Stimulated activated CD4-positive, alpha-beta T cell treated with anti-CD3 and anti-CD28 coated beads, Interleukin-1b, Interleukin-23, amount 100 ng/mL, for 1 hour (primary cell): ENCODE data around the gene PIK3R1.
"Not testable (repeated sequence)": the region's sequence is repeated elsewhere in the genome, so short reads cannot be mapped to it uniquely, and the experiment has no call there.

ENCODE experiments used
- DNase-seq, 2 donors: peaks; one replicate each; pipeline ENCODE4 v3.0.0-alpha.2; 2020; ENCODE audit warnings: low read depth in 2 of 2

PIK3R1 gene

DNA sequence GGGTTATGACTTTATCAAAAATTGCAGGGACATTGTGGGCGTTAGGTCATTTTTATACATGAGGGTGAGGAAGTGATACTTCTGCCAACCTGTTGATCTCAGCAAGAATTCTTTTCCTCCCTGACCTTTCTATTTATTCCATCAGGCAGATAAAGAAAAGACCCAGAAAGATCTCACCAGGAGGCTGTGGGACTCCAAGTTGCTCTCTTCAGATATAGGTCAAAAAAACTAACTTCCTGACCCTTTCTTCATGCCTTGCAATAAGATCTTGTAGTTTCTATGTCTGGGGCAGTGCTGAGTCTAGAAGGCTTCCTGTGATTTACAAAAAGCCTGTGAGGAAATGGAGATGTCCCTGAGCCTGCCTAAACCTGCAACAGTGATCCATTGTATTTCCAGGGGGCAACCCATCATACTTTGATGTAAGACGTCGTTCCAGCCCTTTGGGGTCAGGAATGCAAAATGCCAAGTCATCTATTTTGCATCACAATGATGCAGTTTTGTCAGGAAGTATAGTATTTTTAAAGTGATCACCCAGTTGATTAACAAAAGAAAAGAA, 22.0 kb upstream of the PIK3R1 start:
- DNase-seq: no peak

DNA sequence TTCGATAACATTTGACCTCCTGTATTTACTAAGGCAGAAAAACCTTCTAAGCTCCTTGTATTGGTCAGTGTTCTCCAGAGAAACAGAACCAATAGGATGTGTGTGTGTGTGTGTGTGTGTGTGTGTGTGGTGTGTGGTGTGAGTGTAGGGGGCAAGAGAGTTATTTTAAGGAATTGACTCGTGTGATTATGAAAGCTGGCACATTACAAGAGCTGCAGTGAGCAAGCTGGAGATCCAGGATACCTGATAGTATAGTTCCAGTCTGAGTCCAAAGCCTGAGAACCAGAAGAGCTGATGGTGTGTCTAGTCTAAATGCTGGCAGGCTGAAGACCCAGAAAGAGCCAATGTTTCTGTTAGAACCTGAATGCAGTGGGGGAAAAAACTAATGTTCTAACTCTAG, 21.2 kb upstream of the PIK3R1 start:
- no peak for DNase-seq

DNA sequence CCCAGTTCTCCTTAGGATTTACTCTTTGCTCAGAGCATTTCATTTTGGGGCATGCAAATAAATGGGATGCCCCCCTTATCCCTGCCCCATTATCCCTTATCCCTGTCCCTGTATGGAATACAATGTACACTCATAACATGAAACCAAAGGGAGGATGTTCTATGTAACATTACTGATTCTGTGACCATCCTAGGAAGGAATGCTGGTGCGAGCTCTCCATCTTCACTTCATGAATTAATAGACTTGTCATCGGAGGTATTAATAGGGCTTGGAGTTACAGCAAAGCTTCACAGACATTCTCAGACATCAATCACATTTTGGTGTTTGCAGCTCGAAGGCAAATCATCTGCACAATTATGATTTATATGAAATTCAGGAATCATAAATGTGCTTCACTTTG, 20.4 kb upstream of the PIK3R1 start:
- DNase-seq: no peak

DNA sequence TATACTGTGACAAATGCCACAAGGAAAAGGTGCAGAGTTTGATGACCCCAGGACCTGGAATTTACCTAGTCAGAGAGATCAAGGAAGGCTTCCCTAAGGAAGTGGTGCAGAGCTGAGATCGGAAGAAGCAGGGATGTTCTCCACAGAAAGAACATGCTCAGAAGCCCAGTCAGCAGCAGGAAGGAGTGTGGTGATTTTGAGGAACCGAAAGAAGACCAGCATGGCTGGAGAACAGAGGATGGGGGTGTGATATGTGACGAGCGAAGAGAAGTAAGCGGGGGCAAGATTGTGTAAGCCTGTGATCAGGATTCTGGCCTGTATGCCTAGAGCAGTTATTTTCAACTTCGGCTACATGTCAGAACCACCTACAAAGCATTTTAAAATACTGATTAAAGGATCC, 18.7 kb upstream of the PIK3R1 start:
- DNase-seq: no peak

DNA sequence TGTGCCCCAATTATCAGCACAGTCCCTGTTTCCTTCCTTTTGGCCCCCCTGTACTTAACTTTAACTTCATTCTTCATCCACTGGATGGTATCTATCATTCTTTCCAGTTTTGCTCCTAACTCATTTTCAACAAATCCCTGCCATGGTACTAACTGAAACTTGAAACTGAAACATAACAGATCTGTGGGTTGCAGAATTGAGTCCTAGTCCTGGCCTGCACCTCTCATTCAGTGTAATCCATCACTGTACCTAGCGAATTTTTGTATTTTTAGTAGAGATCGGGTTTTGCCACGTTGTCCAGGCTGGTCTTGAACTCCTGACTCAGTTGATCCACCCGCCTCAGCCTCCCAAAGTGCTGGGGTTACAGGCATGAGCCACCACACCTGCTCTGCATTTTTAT, 15.3 kb upstream of the PIK3R1 start:
- no peak for DNase-seq

DNA sequence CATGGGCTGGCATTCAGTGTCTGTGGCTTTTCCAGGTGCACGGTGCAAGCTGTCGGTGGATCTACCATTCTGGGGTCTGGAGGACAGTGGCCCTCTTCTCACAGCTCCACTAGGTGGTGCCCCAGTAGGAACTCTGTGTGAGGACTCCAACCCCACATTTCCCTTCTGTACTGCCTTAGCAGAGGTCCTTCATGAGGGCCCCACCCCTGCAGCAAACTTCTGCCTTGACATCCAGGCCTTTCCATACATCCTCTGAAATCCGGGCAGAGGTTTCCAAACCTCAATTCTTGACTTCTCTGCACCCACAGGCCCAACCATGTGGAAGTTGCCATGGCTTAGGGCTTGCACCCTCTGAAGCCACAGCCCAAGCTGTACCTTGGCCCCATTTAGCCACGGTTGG, 4.9 kb upstream of the PIK3R1 start:
- not testable (repeated sequence) for DNase-seq

DNA sequence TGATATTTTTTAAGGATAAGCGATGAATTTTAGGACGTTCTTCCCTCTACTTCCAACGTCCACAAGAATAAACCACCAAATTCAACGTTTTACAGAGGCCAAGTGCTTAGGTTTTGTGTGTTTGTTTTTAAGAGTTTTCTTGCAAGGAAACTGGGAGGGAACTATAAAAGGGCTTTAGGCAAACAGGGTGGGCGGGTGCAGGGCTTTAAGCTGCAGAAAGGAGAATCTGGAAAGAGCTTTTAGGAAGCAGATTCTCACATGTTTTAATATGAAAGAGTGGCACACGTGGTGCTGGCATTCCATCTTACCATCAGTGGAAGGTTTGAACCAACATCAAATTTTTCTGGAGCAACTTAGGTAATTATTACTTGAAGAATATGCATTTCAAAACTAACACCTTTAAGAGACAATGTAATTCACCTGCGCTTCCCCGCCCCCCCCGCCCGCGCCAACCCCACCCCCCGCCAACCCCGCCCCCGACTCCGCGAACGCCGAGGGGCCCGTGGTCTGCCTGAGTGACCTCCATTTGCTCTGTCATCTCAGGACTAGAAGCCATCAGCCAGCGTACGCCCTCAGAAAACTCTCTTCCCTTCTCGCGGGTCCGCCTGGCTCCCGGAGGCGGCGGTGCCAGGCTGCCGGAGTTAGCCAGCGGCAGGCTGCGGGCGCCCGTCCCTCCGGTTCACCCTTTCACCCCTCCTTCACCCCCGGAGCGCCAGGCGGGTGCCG, 911 bp upstream of the PIK3R1 start:
- peak in 1 of 2 donors; percentile 7 for DNase-seq

DNA sequence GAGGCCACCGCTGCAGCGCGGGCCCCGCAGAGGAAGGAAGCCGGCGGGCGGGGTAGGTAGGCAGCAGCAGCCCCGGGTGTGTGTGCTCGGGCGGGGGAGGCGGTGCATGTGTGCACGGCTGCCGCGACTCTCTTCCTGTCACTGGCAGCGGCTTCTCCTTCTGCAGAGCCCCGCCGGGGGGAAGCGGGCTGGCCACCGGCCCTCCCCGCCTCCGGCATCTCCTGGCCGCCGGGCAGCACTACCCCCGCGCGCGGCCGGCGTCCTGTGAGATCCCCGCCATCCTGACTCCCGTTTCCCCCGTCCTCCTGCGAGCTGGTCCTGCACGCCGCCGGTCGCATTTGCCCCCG, 315 bp downstream of the PIK3R1 start:
- DNase-seq: peak in 1 of 2 donors; percentile 7

DNA sequence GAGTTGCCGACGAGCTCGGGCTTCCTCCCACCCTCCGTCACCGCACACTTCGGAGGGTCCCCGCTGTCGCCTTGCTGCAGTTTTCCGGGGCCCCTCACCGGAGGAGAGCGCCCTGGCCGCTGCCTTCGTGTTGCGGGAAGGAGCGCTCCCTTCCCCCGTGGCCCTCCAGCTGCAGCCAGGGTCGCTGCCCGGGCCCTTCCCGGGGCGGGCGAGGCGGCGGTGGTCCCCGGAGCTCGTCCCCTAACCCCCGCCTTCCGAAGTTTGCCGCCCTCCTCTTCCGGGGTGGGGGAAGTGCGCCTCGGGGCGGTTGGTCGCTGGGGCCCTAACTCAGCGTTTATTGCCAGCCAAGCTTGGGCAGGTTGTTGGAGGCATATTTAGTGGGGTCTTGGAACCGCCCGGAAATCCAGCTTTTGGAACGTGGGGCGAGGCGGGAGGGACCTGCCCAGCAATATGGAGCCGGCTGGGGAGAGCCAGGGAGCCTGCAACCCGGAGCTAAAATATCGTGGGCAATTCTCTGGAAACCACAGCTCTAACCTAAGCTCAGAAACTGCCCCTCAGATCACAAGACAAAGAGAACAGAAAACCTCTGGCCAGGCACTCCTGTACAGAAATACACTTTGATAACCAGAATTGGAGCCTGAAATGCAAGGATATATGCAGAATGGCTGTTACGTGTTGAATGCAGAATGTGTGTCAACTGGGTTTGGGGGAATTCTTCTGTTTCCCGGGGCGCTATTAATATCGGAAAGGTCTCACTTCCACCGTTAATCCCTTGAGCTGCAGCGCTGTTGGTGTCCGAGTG, 890 bp downstream of the PIK3R1 start:
- DNase-seq: peak; percentile 8 to 34

DNA sequence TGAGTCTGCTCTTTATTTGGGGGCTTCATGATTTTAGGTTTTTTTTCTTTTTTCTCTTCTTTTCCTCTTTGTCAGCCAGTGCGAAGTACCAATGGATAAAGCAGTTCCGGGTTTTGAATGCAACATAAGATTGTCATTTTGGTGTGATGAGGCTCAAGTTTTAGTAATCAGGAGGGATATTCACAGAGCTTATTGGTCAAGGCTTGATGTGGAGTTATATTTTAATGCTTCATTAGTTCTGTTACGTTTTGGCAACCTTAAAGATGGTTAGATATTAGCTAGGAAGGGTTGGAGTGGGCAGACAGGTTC, 1.4 kb downstream of the PIK3R1 start:
- no peak for DNase-seq

DNA sequence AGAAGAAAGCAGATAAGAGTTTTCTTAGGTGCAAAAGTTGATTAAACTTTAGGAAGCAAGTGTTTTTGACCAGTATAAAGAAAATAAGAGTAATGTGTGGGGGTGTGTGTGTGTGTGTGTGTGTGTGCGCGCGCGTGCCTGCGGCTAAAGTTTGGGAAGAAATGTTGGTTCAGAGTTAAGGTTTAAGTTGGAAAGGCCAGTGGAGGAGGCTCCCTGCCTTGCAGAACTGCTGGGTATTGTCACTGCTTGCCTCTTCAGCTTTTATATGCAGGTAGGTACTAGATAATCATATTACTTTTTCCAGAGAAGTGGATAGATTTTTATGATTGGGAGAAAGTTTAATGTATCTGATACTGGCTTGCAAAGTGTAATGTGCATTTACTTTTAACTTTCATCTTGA, 2.0 kb downstream of the PIK3R1 start:
- no peak for DNase-seq

DNA sequence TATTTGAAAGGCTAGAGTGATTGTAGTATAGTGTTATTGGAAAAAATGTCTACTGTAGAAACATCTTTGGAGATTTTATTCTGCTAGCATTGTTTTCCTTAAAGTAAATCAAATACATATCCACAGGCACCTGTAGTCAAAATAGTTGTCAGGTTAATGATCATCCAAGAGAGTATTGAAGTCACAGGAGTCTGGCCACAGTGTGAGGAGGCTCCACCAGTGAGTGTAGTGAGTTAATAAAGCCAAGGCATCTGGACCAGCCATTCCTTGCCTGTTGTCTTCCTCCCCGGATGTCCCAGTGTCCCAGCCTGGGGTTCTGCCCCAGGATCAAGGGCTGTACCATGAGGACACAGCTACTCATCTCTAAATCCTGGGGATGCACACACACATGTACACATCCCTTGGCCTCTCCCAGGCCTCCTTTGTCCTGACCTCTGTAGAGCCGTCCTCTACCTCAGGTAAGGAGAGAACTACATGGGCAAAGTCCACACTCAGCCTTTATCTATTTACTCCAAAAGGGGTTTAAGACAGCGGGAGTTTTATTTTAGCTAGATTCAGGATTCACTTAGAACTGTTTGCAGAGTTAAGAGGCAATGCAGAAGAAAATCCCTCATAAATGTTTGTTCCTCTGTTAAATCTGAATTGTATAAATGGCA, 3.7 kb downstream of the PIK3R1 start:
- no peak for DNase-seq

DNA sequence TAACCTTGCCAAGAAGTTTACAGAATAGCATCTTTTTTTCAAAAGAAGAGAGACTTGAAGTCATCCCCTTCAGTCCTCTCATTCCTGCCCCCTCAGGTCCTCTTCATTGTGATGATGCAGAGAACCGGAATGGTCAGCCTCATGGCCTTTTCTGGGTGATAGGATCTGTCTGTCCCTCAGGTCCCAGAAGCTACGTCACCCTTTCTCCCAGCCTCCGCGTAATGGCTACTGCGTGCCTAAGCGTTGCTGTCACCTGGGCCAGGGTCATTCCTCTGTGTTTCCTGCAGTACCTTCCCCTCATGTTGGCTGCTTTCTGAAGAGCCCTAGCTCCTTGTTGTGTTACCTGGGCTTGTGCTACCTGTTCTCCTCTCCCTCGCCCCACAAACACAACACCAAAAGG, 4.7 kb downstream of the PIK3R1 start:
- no peak for DNase-seq

DNA sequence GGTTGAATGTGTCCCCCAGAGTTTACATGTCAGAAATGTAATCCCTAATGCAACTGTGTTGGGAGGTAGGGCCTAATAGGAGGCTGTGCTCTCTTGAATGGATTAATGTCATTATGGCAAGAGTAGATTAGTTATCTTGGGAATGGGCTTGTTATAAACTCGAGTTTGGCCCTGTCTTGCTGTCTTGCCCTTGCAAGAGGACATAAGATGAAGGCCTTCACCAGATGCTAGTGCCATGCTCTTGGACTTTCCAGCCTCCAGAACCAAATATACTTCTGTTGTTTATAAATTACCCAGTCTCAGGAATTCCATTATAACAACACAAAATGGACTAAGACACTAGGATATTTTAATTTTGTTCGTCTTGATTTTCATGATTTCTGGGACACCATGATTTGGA, 5.4 kb downstream of the PIK3R1 start:
- DNase-seq: no peak

DNA sequence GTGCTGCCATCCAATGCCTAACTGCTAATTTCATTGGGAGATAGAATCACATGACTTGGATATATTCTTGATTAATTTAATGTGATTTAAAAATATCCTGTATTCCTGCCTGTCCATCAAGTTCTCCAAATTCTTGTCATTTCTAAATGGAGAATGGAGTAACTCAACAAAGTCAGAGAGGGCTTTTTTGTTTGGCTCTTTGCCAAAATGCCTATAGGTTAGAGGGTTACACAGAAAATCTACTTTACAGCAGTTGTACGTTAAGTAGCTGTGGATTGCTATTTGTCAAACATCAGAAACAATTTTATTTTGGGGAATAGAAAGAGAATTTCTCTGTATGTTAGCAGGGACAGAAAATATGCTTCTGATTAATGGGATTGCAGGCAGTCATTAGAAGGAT, 5.9 kb downstream of the PIK3R1 start:
- no peak for DNase-seq

DNA sequence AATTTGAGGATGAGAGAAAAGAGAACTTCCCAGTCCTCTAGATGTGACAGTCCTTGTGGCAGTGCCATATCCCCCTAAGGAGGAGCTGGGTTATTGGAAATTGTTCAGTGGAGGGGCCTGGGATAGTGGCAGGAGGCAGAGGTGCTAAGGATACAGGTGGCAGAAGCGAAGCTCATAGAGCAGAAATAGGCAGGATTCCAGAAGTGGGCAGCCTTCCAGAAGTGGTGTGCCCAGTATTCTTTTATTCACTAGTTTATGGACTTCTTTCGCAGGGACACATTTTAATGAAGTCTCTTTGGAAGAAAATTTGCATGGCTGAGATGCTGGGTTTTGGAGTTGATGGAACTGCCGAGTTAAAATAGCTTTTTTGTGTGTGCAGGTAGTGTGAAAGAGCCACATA, 6.8 kb downstream of the PIK3R1 start:
- DNase-seq: no peak

DNA sequence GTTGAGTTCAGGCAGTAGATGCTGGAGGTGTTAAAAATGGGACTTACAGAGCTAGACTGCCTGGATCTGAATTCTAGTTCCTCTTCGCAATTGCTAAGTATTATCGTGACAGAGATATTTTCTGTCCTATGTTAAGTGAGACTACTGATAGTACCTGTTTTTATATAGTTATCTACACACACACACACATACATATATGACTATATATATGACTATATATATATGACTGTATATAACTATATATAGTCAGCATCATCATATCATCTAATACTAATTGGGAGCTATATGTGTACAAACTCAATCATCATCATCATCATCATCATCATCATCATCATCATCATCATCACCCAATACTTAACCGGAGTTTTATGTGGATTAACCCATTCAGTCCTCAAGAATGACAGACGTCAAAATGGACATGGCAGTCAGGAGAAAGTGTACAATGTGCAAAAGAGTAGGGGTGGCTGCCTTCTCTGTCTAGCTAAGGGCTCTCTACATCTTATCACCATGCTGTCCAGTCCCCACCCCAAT, 7.3 kb downstream of the PIK3R1 start:
- DNase-seq: no peak

DNA sequence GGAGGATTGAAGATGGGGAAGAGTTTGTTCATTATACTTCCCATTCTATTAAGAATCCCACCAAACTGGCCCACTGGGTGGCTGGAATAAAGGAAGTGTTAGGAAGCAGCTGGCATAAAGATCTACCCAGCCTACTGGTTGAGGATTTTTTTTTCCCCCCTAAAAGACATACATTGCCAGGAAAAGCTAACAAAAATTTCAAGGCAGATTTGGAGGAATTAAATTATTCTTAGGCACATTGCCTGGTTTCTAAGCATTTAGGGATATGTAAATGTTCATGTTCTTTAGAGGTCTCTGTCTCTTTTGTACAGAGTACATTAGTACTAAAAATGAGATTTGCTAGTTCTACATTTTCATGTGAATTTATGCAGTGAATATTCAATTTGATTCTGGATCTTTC, 8.3 kb downstream of the PIK3R1 start:
- no peak for DNase-seq

DNA sequence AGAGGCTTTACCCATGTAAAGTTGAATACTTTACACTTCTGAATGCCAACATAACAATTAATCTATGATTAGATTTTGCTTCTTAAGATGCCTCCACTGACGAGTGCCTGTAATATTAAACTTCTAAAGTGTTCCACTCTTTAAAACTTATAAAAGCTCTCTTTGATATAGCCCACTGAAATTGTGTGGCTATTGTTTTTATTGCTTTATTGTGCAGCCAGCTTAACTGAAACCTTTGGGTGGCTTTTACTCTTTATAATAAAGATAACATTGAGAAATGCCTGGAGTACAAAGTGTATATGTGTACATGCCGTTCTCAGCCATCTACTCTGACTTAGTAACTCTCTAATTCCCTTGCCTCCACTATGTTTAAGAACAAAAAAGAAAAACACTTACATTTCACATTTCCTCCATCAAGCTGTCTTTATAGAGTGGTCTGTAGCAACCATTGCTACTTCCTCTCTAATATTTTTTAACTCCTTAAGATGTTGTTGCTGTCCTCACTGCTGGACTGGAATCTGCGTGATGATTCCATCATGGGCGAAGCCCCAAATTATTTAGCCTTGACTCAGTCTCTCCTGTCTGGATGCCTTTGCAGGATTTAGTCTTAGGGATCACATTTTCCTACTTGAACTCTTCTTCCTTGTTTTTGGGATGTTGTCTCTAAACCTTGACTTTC, 9.1 kb downstream of the PIK3R1 start:
- DNase-seq: no peak

DNA sequence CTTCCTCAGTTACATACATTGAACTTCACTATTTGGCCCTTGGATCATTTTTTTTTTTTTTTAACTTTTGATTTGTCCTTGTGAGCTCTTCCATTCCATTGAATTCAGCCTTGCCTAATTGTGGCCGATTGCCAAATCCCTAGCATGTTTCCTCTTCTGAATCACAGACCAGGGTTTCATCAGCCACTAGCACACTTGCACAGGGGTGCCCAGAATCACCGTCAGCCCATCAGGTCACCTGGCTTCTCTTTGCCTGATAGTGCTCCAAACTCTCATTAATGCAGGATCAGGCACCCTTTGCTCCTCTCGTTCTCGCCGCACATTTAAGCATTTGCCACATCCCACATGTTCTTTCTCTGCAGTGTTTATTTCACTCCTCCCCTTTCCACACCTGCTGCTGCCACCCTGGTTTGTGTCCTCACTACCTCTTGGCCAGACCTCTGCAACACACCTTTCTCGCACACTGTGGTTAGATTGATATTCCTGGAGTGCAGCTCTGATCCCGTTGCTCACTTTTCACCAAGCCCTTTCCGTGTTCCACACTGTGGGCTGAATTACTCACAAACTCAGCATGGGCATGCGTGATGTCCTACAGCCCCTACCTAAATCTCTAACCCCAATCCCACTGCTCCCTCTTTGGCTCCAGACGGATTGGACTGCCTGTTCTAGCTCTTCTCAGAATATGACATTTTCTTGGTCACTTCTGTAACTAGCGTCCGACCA, 9.8 kb downstream of the PIK3R1 start:
- no peak for DNase-seq

DNA sequence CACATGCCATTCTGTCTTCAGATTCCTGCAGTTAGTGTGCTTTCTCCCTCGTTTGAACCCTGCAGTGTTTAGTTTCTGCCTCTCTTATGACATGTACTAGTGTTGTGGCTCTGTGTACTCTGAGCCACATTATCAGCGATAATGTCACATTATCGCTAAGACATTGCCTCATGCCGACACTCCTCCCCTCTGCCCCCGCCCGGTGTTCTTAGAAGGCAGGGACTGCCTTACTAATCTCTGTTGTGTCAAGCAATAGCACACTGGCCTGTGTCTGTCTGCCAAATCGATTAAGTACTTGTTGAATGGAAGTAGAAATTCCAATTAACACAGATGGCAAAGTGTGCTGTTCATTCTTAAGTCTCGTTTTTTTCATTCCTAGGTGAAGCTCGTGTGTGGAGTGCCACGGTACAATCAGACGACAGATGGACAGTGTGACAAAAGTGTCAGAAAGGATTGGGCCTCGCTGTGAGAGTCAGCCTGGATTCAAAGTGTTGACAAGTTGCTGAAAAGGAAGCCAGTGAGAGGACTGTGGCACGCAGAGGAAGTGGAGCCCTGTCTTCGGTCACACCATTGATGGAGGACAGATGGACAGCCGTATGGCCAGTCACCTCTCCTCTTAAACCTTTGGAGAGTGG, 10.5 kb downstream of the PIK3R1 start:
- DNase-seq: no peak
